K562 (cell line): ENCODE data around the gene PDE1C.

Source experiments
- ELF1 ChIP-seq: fragments of 200-800 bp; sonication (Bioruptor generic); IDR thresholded peaks from 2 replicates; pipeline ENCODE4 v1.6.1; 2016; ENCODE audit warnings: missing genetic modification characterization, missing compliant biosample characterization
- HDAC6 ChIP-seq: IDR thresholded peaks from 2 replicates; pipeline ENCODE4 v1.6.1; 2012; ENCODE audit warnings: low read depth, mild to moderate bottlenecking, control low read depth, inconsistent platforms, low read length, moderate library complexity
- TF ChIP-seq, protein P1 (sequence below), 3 experiments: IDR thresholded peaks in 2 of 3; conservative IDR thresholded peaks in 1 of 3; 2 replicates each; pipeline ENCODE4 v1.5.1; 2011 to 2012; ENCODE audit warnings: low read length in 3 of 3, mild to moderate bottlenecking in 3 of 3, control low read depth in 2 of 3, improper control_type of control experiment in 1 of 3, inconsistent platforms in 1 of 3, low read depth in 1 of 3, mixed read lengths in 1 of 3, moderate library complexity in 1 of 3; ENCODE audit not compliant: insufficient read depth in 2 of 3

DNA sequence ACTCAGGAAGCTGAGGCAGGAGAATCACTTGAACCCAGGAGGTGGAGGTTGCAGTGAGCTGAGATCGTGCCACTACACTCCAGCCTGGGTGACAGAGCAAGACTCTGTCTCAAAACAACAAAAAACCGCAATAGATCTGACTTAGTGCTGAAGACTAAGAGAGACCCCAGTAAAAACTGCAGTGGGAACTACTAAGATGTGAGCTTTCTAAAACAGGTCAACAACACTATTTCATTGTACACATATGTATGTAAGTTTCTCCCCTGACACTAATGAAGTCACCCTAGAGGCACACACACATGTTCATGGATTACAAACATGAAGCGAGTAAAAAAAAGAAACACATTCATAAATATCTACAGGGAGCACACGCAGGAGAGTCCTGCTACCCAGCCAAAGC, 68.3 kb downstream of the PDE1C start:
- TF ChIP-seq, protein P1, sequence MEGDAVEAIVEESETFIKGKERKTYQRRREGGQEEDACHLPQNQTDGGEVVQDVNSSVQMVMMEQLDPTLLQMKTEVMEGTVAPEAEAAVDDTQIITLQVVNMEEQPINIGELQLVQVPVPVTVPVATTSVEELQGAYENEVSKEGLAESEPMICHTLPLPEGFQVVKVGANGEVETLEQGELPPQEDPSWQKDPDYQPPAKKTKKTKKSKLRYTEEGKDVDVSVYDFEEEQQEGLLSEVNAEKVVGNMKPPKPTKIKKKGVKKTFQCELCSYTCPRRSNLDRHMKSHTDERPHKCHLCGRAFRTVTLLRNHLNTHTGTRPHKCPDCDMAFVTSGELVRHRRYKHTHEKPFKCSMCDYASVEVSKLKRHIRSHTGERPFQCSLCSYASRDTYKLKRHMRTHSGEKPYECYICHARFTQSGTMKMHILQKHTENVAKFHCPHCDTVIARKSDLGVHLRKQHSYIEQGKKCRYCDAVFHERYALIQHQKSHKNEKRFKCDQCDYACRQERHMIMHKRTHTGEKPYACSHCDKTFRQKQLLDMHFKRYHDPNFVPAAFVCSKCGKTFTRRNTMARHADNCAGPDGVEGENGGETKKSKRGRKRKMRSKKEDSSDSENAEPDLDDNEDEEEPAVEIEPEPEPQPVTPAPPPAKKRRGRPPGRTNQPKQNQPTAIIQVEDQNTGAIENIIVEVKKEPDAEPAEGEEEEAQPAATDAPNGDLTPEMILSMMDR (IDR thresholded peaks at IDR 0.05 in 2 of 3, conservative IDR thresholded peaks at IDR 0.05 in 1 of 3; ENCODE audit: insufficient read depth in 2 of 3, low read depth in 1 of 3, low read length in 3 of 3), result no peak
- no peak for TF ChIP-seq HDAC6
- TF ChIP-seq ELF1 (tag), result no peak
